Vagina (tissue), 2 donors: Measurements from ENCODE around the gene NFASC.

ENCODE experiments used
- CTCF ChIP-seq, 3 experiments: fragments of 450-650 bp in 2 of 3; fragments of 200-600 bp in 1 of 3; sonication (generic) in 1 of 3; IDR thresholded peaks; one replicate each; pipeline ENCODE4 v1.5.1; 2017 to 2019; ENCODE audit warnings: antibody characterized with exemption in 3 of 3, mild to moderate bottlenecking in 2 of 3, moderate library complexity in 2 of 3
- POLR2AphosphoS5 ChIP-seq, 2 donors: sonication (generic); formaldehyde crosslinking; IDR thresholded peaks; one replicate each; pipeline ENCODE4 v1.9.0; 2017; ENCODE audit warnings: antibody characterized with exemption in 2 of 2, mild to moderate bottlenecking in 2 of 2, low read depth in 1 of 2; ENCODE audit not compliant: insufficient read depth in 1 of 2

- no peak for TF ChIP-seq POLR2AphosphoS5 (IDR thresholded peaks at IDR 0.05; ENCODE audit: insufficient read depth in 1 of 2, low read depth in 1 of 2)
- TF ChIP-seq CTCF (IDR thresholded peaks at IDR 0.05), result no peak
These were observed 192.2 kb downstream of the NFASC start for GRCh38 chr1:205062895-205063294.
